ENCODE data around the gene FNDC10.
"Not testable (repeated sequence)": the region's sequence is repeated elsewhere in the genome, so short reads cannot be mapped to it uniquely, and the experiment has no call there.

Gene FNDC10

GRCh38 chr1:1562556-1563195 lies 37.3 kb downstream of the FNDC10 start:
- no peak for DNase-seq

- no peak for DNase-seq
These were observed 38.0 kb downstream of the FNDC10 start for GRCh38 chr1:1561801-1562470.

GRCh38 chr1:1560178-1560577 lies 39.8 kb downstream of the FNDC10 start:
- no peak for DNase-seq

GRCh38 chr1:1559066-1559465 lies 40.9 kb downstream of the FNDC10 start:
- DNase-seq, result no peak

GRCh38 chr1:1558591-1558990 lies 41.3 kb downstream of the FNDC10 start:
- DNase-seq, result no peak

GRCh38 chr1:1557688-1558087 lies 42.2 kb downstream of the FNDC10 start:
- DNase-seq, result not testable (repeated sequence)

- DNase-seq, result not testable (repeated sequence)
These were observed 43.0 kb downstream of the FNDC10 start for GRCh38 chr1:1556961-1557360.

GRCh38 chr1:1556505-1556904 lies 43.4 kb downstream of the FNDC10 start:
- no peak for DNase-seq

GRCh38 chr1:1554926-1555915 lies 44.7 kb downstream of the FNDC10 start:
- DNase-seq, result no peak

GRCh38 chr1:1554550-1554925 lies 45.4 kb downstream of the FNDC10 start:
- no peak for DNase-seq

- DNase-seq, result no peak
These were observed 46.0 kb downstream of the FNDC10 start for GRCh38 chr1:1553821-1554494.

- no peak for DNase-seq
These were observed 47.7 kb downstream of the FNDC10 start for GRCh38 chr1:1552263-1552639.

- no peak for DNase-seq
These were observed 48.2 kb downstream of the FNDC10 start for GRCh38 chr1:1551524-1552262.

- no peak for DNase-seq
These were observed 49.1 kb downstream of the FNDC10 start for GRCh38 chr1:1550591-1551432.

GRCh38 chr1:1550087-1550486 lies 49.8 kb downstream of the FNDC10 start:
- no peak for DNase-seq

GRCh38 chr1:1548591-1548990 lies 51.3 kb downstream of the FNDC10 start:
- no peak for DNase-seq

All from NK-92 treated with Interleukin-12 subunit alpha and Interleukin-12 subunit beta, amount 100 ng/mL, for 24 hours (cell line).